ENCODE data around the gene LGR6. TPM values are rescaled to one million over a fixed set of nuclear protein-coding genes. Genes with fewer than 3 reads are reported as not detected.
A peak's percentile ranks its signal among the peaks of the same experiment; 100 is the strongest.

Gene LGR6
- total RNA-seq, 1 experiment from 2014 or later = 1.0 TPM

DNA sequence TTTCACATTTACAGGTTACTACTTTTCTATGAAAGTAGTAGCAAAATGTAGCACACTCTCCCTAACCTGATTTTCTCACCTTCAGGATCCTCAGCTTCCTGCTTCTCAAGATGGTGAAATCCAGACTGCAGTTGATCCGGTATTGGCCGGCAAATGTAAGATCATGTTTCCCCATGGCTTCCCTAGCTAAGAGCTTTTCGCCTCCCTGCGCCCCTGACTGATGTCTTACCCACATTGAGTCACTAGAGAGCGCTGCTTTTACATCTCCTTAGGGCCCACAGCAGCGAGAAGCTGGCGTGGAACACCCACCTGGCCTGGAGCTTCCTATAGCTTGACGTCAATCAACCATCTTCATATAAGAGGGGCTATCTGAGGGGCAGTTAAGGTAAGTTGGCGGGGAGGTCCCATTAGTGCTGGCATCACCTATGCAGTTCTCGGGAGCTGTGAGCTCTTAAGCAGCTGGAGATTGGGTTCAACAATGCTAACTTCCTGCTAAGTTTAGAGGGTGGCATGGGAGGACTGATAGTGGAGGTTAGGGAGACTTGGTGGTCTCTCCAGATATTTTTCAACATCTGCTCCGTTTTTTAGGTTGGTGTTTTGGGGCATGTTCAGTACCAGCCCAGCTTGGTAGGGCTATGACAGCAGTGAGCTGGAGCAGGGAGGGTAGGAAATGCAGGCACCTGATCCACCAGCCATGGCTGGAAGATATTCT lies 38.7 kb upstream of the LGR6 start:
- H4K91ac ChIP-seq (ENCODE audit: insufficient read length, low read depth, low read length) = no peak overlapping the region
- no peaks in the 10 kb centered on the region for H3K79me1 ChIP-seq (ENCODE audit: insufficient read depth, low read depth, low read length, poor library complexity, severe bottlenecking)
- no peak overlapping the region for H2BK15ac ChIP-seq (ENCODE audit: low read depth, low read length)
- H3K4me3 Mint-ChIP-seq = no peak overlapping the region
- no peaks in the 10 kb centered on the region; the same call in 1 of the 2 replicates for H3K27me3 ChIP-seq (ENCODE audit: insufficient read depth, low read length)
- peak; percentile 84 for DNase-seq
- peaks cover 4% of the 10 kb centered on the region for H3K27me3 Mint-ChIP-seq (ENCODE audit: low read depth)
- peaks cover 5% of the 10 kb centered on the region; the same call in 1 of the 2 replicates for H3K4me1 ChIP-seq (ENCODE audit: insufficient read depth, low read length)
- no peak overlapping the region for H2BK20ac ChIP-seq (ENCODE audit: low read depth, low read length, poor library complexity, severe bottlenecking)
- H3K14ac ChIP-seq (ENCODE audit: insufficient read depth, low read length) = no peak overlapping the region
- H3K9me3 ChIP-seq (ENCODE audit: control insufficient read depth, low read depth, low read length) = no peaks in the 10 kb centered on the region
- H3K23ac ChIP-seq (ENCODE audit: insufficient read length, low read depth, low read length) = no peak overlapping the region
- H3K27ac Mint-ChIP-seq = 0 out of 7 replicates have a peak overlapping the region, but pooled peaks of 1 of the 3 experiments have one; percentile 3
- H2BK120ac ChIP-seq (ENCODE audit: low read depth, low read length, poor library complexity, severe bottlenecking) = no peak overlapping the region
- H4K8ac ChIP-seq (replicated peaks; ENCODE audit: insufficient read length, low read depth, low read length) = no peak overlapping the region
- H4K20me1 ChIP-seq (ENCODE audit: control insufficient read depth, insufficient read depth, insufficient read length) = no peaks in the 10 kb centered on the region
- H3K9ac ChIP-seq (ENCODE audit: extremely low read depth, insufficient read length, low read length) = no peak overlapping the region
- H3T11ph ChIP-seq (ENCODE audit: low read length) = no peak overlapping the region
- peaks cover 20 to 39% of the 10 kb centered on the region in 2 experiments for H3K4me1 Mint-ChIP-seq
- H2AFZ ChIP-seq (ENCODE audit: low read length) = no peak overlapping the region
- H3K56ac ChIP-seq (ENCODE audit: insufficient read length, low read depth, low read length) = no peak overlapping the region
- no CpG with 5 or more reads among the region's 11 CpGs for WGBS (ENCODE audit: extremely low coverage, insufficient read length, low lambda C conversion rate)
- TF ChIP-seq, protein P1, sequence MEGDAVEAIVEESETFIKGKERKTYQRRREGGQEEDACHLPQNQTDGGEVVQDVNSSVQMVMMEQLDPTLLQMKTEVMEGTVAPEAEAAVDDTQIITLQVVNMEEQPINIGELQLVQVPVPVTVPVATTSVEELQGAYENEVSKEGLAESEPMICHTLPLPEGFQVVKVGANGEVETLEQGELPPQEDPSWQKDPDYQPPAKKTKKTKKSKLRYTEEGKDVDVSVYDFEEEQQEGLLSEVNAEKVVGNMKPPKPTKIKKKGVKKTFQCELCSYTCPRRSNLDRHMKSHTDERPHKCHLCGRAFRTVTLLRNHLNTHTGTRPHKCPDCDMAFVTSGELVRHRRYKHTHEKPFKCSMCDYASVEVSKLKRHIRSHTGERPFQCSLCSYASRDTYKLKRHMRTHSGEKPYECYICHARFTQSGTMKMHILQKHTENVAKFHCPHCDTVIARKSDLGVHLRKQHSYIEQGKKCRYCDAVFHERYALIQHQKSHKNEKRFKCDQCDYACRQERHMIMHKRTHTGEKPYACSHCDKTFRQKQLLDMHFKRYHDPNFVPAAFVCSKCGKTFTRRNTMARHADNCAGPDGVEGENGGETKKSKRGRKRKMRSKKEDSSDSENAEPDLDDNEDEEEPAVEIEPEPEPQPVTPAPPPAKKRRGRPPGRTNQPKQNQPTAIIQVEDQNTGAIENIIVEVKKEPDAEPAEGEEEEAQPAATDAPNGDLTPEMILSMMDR (conservative IDR thresholded peaks at IDR 0.05) = peak; percentile 78
- no peaks in the 10 kb centered on the region for H3K9me3 Mint-ChIP-seq
- no peaks in the 10 kb centered on the region for H3K79me2 ChIP-seq (ENCODE audit: insufficient read depth, low read length)
- no peak overlapping the region for H2AK5ac ChIP-seq (ENCODE audit: insufficient read length, low read length)
- H3K4ac ChIP-seq (ENCODE audit: low read depth, low read length) = no peak overlapping the region
- H3K4me2 ChIP-seq (ENCODE audit: insufficient read depth, insufficient read length, low read length) = no peak overlapping the region
- no peak overlapping the region for H4K5ac ChIP-seq (ENCODE audit: insufficient read length, low read depth, low read length)
- H3K36me3 Mint-ChIP-seq (ENCODE audit: insufficient read depth in 1 of 3, low read depth in 3 of 3) = no peaks in the 10 kb centered on the region
- no peak overlapping the region for H3K18ac ChIP-seq (ENCODE audit: insufficient read length, low read depth, low read length)
- H2BK12ac ChIP-seq (ENCODE audit: insufficient read length, low read depth, low read length) = no peak overlapping the region
- H3K23me2 ChIP-seq (ENCODE audit: insufficient read length, low read depth, low read length, poor library complexity, severe bottlenecking) = no peaks in the 10 kb centered on the region
- no peak overlapping the region for H2BK5ac ChIP-seq (ENCODE audit: insufficient read length, low read length)
- no peak overlapping the region for H3K27ac ChIP-seq (ENCODE audit: insufficient read length, low read depth, low read length)

All from H9 (cell line).